Adrenal gland (tissue), 12 donors: ENCODE data around the gene RRH. TPM values are rescaled to one million over a fixed set of nuclear protein-coding genes. Genes with fewer than 3 reads are reported as not detected.

Source experiments
- DNase-seq, 7 donors: peaks; one replicate each; pipeline ENCODE4 v3.0.0-alpha.2; 2019 to 2020
- H3K27ac ChIP-seq, 5 donors: fragments of 200-600 bp; sonication (generic) in 4 of 5; 1 replicate in 3 of 5; 2 replicates in 2 of 5; pipeline versions ENCODE4 v1.5.1 to v1.8.0; 2016 to 2020; ENCODE audit warnings: mild to moderate bottlenecking in 1 of 5
- H3K27me3 ChIP-seq: fragments of 200-600 bp; 2 replicates; pipeline ENCODE4 v1.8.0; 2021
- H3K36me3 ChIP-seq, 2 donors: fragments of 200-600 bp; replicated peaks in 1 of 2; 1 replicate in 1 of 2; 2 replicates in 1 of 2; pipeline versions ENCODE4 v1.5.1 to v1.8.0; 2018 to 2022
- H3K4me1 ChIP-seq, 2 donors: fragments of 200-600 bp; replicated peaks in 1 of 2; 1 replicate in 1 of 2; 2 replicates in 1 of 2; pipeline versions ENCODE4 v1.5.1 to v1.8.0; 2018 to 2021
- H3K4me3 ChIP-seq, 4 donors: fragments of 200-600 bp; sonication (generic) in 3 of 4; one replicate each; pipeline ENCODE4 v1.5.1; 2016 to 2018
- H3K9me3 ChIP-seq, 3 donors: fragments of 200-600 bp; sonication (generic) in 1 of 3; replicated peaks in 1 of 3; 1 replicate in 2 of 3; 2 replicates in 1 of 3; pipeline versions ENCODE4 v1.5.1 to v1.8.0; 2016 to 2021
- CTCF ChIP-seq, 6 experiments: fragments of 450-650 bp in 4 of 6; fragments of 200-600 bp in 2 of 6; sonication (generic) in 1 of 6; IDR thresholded peaks; 1 replicate in 5 of 6; 2 replicates in 1 of 6; pipeline versions ENCODE4 v1.5.1 to v1.8.0; 2016 to 2021; ENCODE audit warnings: antibody characterized with exemption in 6 of 6, mild to moderate bottlenecking in 2 of 6, moderate library complexity in 1 of 6
- POLR2A ChIP-seq, 2 donors: fragments of 450-650 bp; IDR thresholded peaks; one replicate each; pipeline ENCODE4 v1.6.1; 2017; ENCODE audit warnings: antibody characterized with exemption in 2 of 2, mild to moderate bottlenecking in 2 of 2, moderate library complexity in 1 of 2
- WGBS, 4 donors: extraction: QIAGEN DNeasy Blood & Tissue Kit in 2 of 4; methylation state at CpG; one replicate each; pipeline versions ENCODE4 v1.1.5 to v1.1.7; 2013 to 2017; 5-methylcytosine and 5-hydroxymethylcytosine counted together
- intact Hi-C, 2 donors: fragments of 100-400 bp; cut with DNase I; formaldehyde crosslinking; loops; one replicate each; pipeline versions ENCODE4 v1.14.1 to v1.15.0; 2022 to 2023
- polyA plus RNA-seq, 3 donors: library from polyadenylated mRNA; stranded (reverse); fragments of 200-250 nt in 2 of 3; fragments of 350-450 nt in 1 of 3; fragmentation: Illumina TruSeq in 1 of 3; extraction: RNeasy Lipid Tissue Mini Kit (QIAGEN cat#74804) in 1 of 3; gene quantifications; one replicate each; pipeline ENCODE4 v1.2.3, GENCODE V29; 2013 to 2014
- total RNA-seq, 9 donors: library from RNA; depleted of rRNA in 4 of 9; stranded (reverse); fragments of >200 nt in 4 of 9; fragments of 120-200 nt in 1 of 9; fragmentation: NEBNext Ultra II Directional in 1 of 9; extraction: Animal tissue kit (Norgen Biotek cat#: 25700) in 1 of 9; gene quantifications; one replicate each; pipeline versions ENCODE4 v1.1.0 to v1.2.4, GENCODE V29; 2013 to 2023
- donor health status: healthy with polysubstance abuse.
- donor health status: Bipolar disorder and iron deficiency.
- donor health status: DM: yes; HTN: yes; CAD: no.
- donor health status: DM: no; HTN: no; CAD: no.
- donor health status: DM: no; HTN: no; CAD: no.
- donor health status: DM: yes; HTN: yes; CAD: no.

The RRH gene
- total and polyA plus RNA-seq, 12 donors, result 0.17 to 0.67 (median 0.31) TPM; not detected in 5

GRCh38 chr4:109795059-109795458 is 32.7 kb upstream of the RRH start:
- DNase-seq, result no peak
- Histone ChIP-seq H3K4me3 (no peak overlapping the region), H3K27me3 (no peaks in the 10 kb centered on the region), H3K9me3 (peaks cover 0 to 8% (median 0%) of the 10 kb centered on the region in 3 donors), H3K4me1 (no peaks in the 10 kb centered on the region), H3K27ac (no peak overlapping the region), H3K36me3 (no peaks in the 10 kb centered on the region)
- TF ChIP-seq POLR2A (IDR thresholded peaks at IDR 0.05) (no peak), CTCF (IDR thresholded peaks at IDR 0.05) (no peak)
- intact Hi-C loops, result no loop called here
- WGBS, 4 donors, result 85 to 91% (median 88%) methylated on average over 6 of the region's 6 CpGs

- Histone ChIP-seq H3K9me3 (peaks cover 0 to 8% (median 0%) of the 10 kb centered on the region in 3 donors), H3K4me3 (no peak overlapping the region), H3K36me3 (no peaks in the 10 kb centered on the region), H3K4me1 (peaks cover 5% of the 10 kb centered on the region in 2 donors), H3K27ac (no peak overlapping the region), H3K27me3 (no peaks in the 10 kb centered on the region)
- no peak for DNase-seq
- TF ChIP-seq CTCF (IDR thresholded peaks at IDR 0.05), result no peak
- no peak for TF ChIP-seq POLR2A (IDR thresholded peaks at IDR 0.05)
- intact Hi-C loops, result no loop called here
Observed at GRCh38 chr4:109798866-109799265, 28.9 kb upstream of the RRH start.

GRCh38 chr4:109801099-109801789 is 26.5 kb upstream of the RRH start:
- WGBS, 4 donors, result 41 to 58% (median 45%) methylated on average over 4 of the region's 4 CpGs
- intact Hi-C loops, result loop anchor here (10.0 kb wide), 1 partner anchor 376 kb away; no protein-coding TSS in a partner anchor
- Histone ChIP-seq H3K4me1 (peaks cover 5% of the 10 kb centered on the region in 2 donors), H3K27me3 (no peaks in the 10 kb centered on the region), H3K9me3 (no peaks in the 10 kb centered on the region), H3K4me3 (peak overlapping the region in 2 of 4 donors; percentile 10 to 57), H3K27ac (peak overlapping the region in 3 of 5 donors; percentile 11 to 55 (median 21)), H3K36me3 (no peaks in the 10 kb centered on the region)
- TF ChIP-seq CTCF (IDR thresholded peaks at IDR 0.05), result no peak
- no peak for DNase-seq

- TF ChIP-seq POLR2A (IDR thresholded peaks at IDR 0.05), result no peak
- TF ChIP-seq CTCF (IDR thresholded peaks at IDR 0.05), result no peak
- DNase-seq, result peak in 3 of 7 donors; percentile 8 to 30 (median 15)
- Histone ChIP-seq H3K9me3 (no peaks in the 10 kb centered on the region), H3K27ac (peak within 1 kb of the TSS in 4 of 5 donors; percentile 11 to 55 (median 30)), H3K4me1 (peaks cover 5% of the 10 kb centered on the region in 2 donors), H3K36me3 (no peaks in the 10 kb centered on the region), H3K27me3 (no peaks in the 10 kb centered on the region), H3K4me3 (peak within 1 kb of the TSS in 2 of 4 donors; percentile 10 to 57)
- intact Hi-C loops, result loop anchor here (10.0 kb wide), 1 partner anchor 377 kb away; no protein-coding TSS in a partner anchor
- 27 to 34% (median 31%) methylated on average over 2 of the region's 2 CpGs for WGBS, 4 donors
Observed at GRCh38 chr4:109801895-109802319, 25.9 kb upstream of the RRH start, which contains the start of gene CFI. Gene CFI, minus strand, starts transcription at chr4:109801999. Its CDS starts 28 bp downstream, at chr4:109801971.
